Choroid plexus epithelial cell (primary cell): ENCODE measurements around the gene HACD4.

ENCODE experiments used
- DNase-seq: peaks from one replicate; pipeline ENCODE4 v3.0.0-alpha.2; 2010; ENCODE audit warnings: low read depth
- H3K4me3 ChIP-seq: 2 replicates; pipeline ENCODE4 v1.5.1; 2011; ENCODE audit warnings: low read depth, mild to moderate bottlenecking, control low read depth, low read length, moderate library complexity
- TF ChIP-seq, protein P1 (sequence below): conservative IDR thresholded peaks from 2 replicates; pipeline ENCODE4 v1.5.1; 2011; ENCODE audit warnings: low read depth, mild to moderate bottlenecking, control low read depth, inconsistent platforms, low read length, moderate library complexity

HACD4 gene

DNA sequence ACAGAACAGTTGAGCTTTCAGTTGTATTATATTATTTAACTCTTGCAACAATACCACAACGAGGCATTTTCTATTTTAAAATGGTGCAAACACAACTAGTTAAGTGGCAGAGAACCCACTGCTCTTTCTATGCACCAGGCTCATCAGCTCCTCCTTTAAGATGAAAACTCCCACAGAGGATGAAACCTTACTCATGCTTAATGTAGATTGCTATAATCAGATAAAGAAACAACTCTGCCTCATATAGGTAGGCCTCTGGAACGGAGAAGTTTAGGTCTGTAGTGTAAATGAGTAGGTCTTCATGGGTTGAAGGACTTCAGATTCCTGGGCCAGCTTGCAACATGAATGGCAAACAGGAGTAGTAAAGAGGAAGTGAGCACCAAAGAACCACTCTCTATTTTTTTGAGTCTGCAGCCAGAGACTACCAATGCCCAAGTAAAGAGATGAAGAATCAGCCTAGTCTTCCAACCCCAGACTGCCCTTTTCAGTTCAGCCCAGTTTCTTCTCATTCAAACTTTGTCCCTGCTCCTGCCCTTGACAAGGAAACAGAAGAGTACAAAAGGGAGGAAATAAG lies 33.9 kb downstream of the HACD4 start:
- H3K4me3 ChIP-seq, result no peak overlapping the region
- TF ChIP-seq, protein P1, sequence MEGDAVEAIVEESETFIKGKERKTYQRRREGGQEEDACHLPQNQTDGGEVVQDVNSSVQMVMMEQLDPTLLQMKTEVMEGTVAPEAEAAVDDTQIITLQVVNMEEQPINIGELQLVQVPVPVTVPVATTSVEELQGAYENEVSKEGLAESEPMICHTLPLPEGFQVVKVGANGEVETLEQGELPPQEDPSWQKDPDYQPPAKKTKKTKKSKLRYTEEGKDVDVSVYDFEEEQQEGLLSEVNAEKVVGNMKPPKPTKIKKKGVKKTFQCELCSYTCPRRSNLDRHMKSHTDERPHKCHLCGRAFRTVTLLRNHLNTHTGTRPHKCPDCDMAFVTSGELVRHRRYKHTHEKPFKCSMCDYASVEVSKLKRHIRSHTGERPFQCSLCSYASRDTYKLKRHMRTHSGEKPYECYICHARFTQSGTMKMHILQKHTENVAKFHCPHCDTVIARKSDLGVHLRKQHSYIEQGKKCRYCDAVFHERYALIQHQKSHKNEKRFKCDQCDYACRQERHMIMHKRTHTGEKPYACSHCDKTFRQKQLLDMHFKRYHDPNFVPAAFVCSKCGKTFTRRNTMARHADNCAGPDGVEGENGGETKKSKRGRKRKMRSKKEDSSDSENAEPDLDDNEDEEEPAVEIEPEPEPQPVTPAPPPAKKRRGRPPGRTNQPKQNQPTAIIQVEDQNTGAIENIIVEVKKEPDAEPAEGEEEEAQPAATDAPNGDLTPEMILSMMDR, result no peak
- DNase-seq, result no peak

DNA sequence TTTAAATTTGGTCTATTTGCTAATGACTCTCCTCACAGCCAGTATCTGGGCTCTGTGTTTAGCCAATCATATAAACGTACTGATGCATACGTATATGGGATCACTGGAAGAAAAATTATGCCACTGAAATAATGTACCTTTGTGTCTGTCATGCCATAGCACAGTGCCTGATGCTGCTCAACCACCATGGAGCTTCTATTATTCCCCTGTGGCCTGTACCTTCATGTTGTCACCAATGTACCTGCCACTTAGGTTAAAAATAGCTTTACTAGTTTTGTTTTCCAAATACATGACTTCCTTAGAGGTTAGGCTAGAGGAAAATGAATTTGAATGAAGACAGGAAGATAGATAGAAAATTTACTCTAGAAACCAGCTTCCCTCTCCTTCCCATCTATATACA lies 34.6 kb downstream of the HACD4 start:
- no peak overlapping the region for H3K4me3 ChIP-seq
- no peak for DNase-seq
- TF ChIP-seq, protein P1, result no peak

DNA sequence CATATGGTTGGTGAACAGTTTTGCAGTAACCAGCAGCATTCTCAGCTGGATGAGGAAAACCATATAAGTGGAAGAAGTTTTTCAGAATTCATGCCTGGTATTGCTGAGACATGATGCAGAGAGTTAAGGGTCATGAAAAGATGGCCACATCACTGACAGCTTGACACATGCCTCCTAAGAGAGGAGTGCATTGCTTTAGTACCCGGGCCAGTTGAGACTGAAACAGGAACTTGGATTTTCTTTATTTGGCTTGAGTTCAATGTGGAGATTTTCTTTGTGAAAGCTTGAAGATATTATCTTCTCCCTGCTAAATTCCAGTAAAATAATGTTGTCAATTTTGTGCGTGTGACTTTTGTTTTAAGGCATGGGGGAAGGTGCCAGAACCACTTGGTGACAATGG lies 35.8 kb downstream of the HACD4 start:
- no peak for DNase-seq
- no peak overlapping the region for H3K4me3 ChIP-seq
- TF ChIP-seq, protein P1, result no peak

DNA sequence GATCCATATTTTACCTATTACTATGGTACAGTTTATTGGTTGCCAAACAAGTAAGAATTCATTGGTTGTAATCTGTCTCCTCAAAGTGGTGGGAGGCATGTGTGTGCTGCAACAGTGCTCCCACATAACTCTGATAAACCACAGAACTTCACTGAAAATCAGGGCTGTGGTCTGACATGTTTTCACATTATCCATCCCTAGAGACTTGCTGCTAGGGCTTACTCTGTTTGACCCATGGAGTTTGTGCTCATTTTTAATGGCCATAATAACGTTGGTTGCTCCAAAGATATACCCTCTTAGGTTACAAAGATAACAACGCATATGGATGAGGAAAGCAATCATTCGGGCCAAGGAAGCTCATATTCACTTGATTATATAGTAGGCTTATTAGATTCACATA lies 37.0 kb downstream of the HACD4 start:
- TF ChIP-seq, protein P1, result no peak
- H3K4me3 ChIP-seq, result no peak overlapping the region
- peak; percentile 19 for DNase-seq

DNA sequence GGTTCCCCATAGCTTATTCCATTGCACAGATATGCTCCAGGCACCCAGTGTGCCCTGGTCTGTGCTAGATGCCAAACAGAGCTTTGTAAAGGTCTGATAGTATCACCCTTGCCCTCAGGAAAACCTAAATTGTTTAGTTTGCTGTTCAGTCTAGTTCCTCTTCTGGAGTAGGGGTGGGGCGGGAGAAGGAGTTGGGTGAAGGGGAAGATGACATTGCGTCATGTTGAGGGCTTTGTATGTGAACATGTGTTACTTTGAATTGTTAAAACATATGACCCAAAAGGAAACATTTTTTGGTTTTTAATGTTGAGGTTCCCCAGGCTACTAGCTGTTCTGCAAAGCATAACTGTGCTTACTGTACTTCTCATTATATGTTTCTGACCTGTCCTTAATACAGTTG lies 40.6 kb downstream of the HACD4 start:
- H3K4me3 ChIP-seq, result no peak overlapping the region
- no peak for DNase-seq

DNA sequence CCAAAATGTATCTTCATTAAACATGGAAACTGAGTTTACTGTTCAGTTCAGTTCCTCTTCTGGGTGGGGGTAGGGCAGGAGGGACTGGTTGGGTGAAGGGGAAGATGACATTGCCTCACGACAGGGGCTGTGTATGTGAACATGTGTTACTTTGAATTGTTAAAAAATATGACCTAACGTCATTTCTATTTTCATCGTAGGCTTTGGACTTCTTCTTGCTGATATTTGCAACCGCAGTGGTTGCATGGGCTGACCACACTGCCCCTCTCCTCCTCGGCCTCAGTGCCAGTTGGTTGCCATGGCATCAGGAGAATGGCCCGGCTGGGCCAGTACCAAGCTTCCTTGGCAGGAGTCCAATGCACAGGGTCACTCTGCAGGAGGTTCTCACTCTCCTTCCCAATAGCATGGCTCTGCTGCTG lies 41.5 kb downstream of the HACD4 start:
- DNase-seq, result no peak
- no peak overlapping the region for H3K4me3 ChIP-seq
- TF ChIP-seq, protein P1, result no peak

More for the DNA sequence above, 40.6 kb downstream of the HACD4 start:
- TF ChIP-seq, protein P1, result no peak

DNA sequence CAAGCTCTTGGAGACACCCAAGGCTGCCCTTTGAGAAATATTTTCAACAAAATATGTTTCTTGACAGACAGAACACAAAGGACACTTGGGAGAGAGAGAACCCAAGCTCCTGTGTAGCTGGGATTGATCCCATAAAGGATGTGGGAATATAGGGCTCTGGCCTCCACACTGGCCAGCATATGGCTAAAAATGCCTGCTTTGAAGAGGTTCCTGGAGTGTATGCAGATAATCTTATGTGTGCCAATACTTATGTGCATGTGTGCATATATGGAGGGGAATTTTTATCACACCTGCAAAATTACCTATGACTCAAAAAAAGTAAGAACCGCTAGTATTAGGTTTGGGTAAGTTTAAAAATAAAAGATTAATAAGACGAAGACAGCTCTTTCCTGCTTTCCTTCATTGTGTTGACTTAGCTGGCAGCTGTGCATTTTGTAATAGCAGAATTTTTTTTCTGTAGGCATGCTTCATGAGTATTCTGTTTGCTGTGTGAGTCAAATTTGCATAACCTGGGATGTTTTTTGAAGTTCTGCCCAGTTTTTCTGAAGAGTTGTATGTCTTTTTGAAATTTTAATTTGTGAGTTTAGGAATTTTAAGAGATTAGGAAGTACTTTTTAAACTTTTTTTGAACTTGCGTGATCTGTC lies 42.6 kb downstream of the HACD4 start:
- DNase-seq, result peak; percentile 62
- TF ChIP-seq, protein P1, result no peak
- H3K4me3 ChIP-seq, result no peak overlapping the region
